ENCODE results near the gene TAC3. TPM values are rescaled to one million over a fixed set of nuclear protein-coding genes. Genes with fewer than 3 reads are reported as not detected.

Gene TAC3
- total and polyA plus RNA-seq, 2 donors (not counting 3 experiments of a cell fraction or from before 2014, with no cell fraction given), result not detected

DNA sequence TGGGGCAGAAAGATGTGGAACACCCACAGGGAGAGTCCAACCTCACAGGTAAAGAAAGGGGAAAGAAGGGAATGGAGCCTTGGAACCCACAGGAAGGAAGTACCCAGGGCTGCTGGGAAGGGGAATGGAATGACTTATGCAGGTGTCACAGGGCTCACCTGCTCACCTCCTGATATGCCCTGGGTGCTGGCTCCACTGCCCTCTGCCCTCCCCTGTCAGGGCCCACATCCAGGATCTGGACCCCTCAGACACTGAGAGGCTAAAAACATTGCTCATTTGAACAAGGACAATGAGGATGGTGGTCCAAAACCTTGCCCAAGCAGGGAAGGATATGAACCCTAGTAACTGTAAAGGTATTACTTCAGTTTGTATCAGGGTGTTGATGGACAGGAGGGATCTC, 29.3 kb downstream of the TAC3 start:
- DNase-seq (ENCODE audit: low read depth, low spot score), result no peak

More for the DNA sequence above, 29.3 kb downstream of the TAC3 start:
- CTCF ChIA-PET, result interaction anchor here (0.7 to 2.7 kb wide), 24 partner anchors 8 to 312 kb away, joined by 3 to 50 read pairs (median 6); partner anchors contain the start of genes HSD17B6 and STAT6
- TF ChIP-seq, protein P1, sequence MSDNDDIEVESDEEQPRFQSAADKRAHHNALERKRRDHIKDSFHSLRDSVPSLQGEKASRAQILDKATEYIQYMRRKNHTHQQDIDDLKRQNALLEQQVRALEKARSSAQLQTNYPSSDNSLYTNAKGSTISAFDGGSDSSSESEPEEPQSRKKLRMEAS (IDR thresholded peaks at IDR 0.05; ENCODE audit: insufficient read depth, insufficient read length), result no peak
- TF ChIP-seq POLR2A (IDR thresholded peaks at IDR 0.05; ENCODE audit: low read depth, low read length) (no peak), GATA2 (IDR thresholded peaks at IDR 0.05; ENCODE audit: insufficient read depth, insufficient read length, low read depth, low read length) (no peak), JUN (IDR thresholded peaks at IDR 0.05; ENCODE audit: borderline replicate concordance, insufficient read depth, insufficient read length, low read depth) (no peak), POLR2AphosphoS5 (IDR thresholded peaks at IDR 0.05; ENCODE audit: insufficient read depth, low read depth, low read length) (no peak), EZH2 (IDR thresholded peaks at IDR 0.05; ENCODE audit: borderline replicate concordance, low read depth, low read length, severe bottlenecking) (no peak), FOS (IDR thresholded peaks at IDR 0.05; ENCODE audit: borderline replicate concordance, insufficient read depth, low read length) (no peak), MYC (IDR thresholded peaks at IDR 0.05; ENCODE audit: low read depth, low read length) (no peak)
- TF ChIP-seq, protein P2, sequence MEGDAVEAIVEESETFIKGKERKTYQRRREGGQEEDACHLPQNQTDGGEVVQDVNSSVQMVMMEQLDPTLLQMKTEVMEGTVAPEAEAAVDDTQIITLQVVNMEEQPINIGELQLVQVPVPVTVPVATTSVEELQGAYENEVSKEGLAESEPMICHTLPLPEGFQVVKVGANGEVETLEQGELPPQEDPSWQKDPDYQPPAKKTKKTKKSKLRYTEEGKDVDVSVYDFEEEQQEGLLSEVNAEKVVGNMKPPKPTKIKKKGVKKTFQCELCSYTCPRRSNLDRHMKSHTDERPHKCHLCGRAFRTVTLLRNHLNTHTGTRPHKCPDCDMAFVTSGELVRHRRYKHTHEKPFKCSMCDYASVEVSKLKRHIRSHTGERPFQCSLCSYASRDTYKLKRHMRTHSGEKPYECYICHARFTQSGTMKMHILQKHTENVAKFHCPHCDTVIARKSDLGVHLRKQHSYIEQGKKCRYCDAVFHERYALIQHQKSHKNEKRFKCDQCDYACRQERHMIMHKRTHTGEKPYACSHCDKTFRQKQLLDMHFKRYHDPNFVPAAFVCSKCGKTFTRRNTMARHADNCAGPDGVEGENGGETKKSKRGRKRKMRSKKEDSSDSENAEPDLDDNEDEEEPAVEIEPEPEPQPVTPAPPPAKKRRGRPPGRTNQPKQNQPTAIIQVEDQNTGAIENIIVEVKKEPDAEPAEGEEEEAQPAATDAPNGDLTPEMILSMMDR (IDR thresholded peaks at IDR 0.05; ENCODE audit: extremely low read depth in 1 of 2, insufficient read depth in 1 of 2, low read depth in 1 of 2, low read length in 2 of 2), result no peak
- Histone ChIP-seq H3K9me1 (replicated peaks; ENCODE audit: control insufficient read depth, extremely low read depth, insufficient read depth, low read length) (no peaks in the 10 kb centered on the region), H3K9ac (replicated peaks; ENCODE audit: extremely low read depth, insufficient read depth, low read length) (no peak overlapping the region), H3K79me2 (ENCODE audit: control insufficient read depth, insufficient read depth, low read length) (no peaks in the 10 kb centered on the region), H4K20me1 (replicated peaks; ENCODE audit: control insufficient read depth, extremely low read depth, insufficient read depth, low read length) (no peaks in the 10 kb centered on the region), H3K4me2 (ENCODE audit: insufficient read depth, low read length) (no peak overlapping the region), H3K27me3 (ENCODE audit: control insufficient read depth in 2 of 2, insufficient read depth in 2 of 2, low read length in 2 of 2) (peaks cover 2 to 3% of the 10 kb centered on the region in 2 experiments), H3K27ac (ENCODE audit: insufficient read depth, low read depth, low read length) (no peak overlapping the region), H3K4me3 (replicated peaks in 1 of 3; ENCODE audit: insufficient read depth in 1 of 3, low read depth in 1 of 3, low read length in 3 of 3) (no peak overlapping the region), H3K36me3 (ENCODE audit: control insufficient read depth in 2 of 2, extremely low read depth in 1 of 2, insufficient read depth in 2 of 2, low read length in 2 of 2) (no peaks in the 10 kb centered on the region), H3K4me1 (ENCODE audit: control insufficient read depth, extremely low read depth, insufficient read depth, low read length) (peaks cover 30% of the 10 kb centered on the region), H3K9me3 (replicated peaks; ENCODE audit: control insufficient read depth, insufficient read depth, low read length) (no peaks in the 10 kb centered on the region), H2AFZ (ENCODE audit: low read depth, low read length) (peak overlapping the region; percentile 15)
- FAIRE-seq, result no peak
- BruUV-seq (replicated peaks), result no TSS peak
- dilution Hi-C loops (cut with MboI; ENCODE audit: extremely low pct_ligation_motif_present, low sequenced_read_pairs) (no loop called here), intact Hi-C loops (cut with micrococcal nuclease) (loop anchor here (1.0 to 5.0 kb wide), 4 partner anchors 14 to 350 kb away; no protein-coding TSS in a partner anchor)
- POLR2A ChIA-PET, result no interaction called here

Data from endothelial cell of umbilical vein (primary cell).